Hepatocyte (in vitro differentiated cells): ENCODE results near the gene ZNF630.

Experiments used
- CTCF ChIP-seq: fragments of 200-600 bp; sonication (generic); IDR thresholded peaks from 2 replicates; pipeline ENCODE4 v1.5.1; 2016; ENCODE audit warnings: antibody characterized with exemption, mild to moderate bottlenecking; ENCODE audit not compliant: poor library complexity
- EZH2 ChIP-seq: fragments of 200-600 bp; sonication (generic); IDR thresholded peaks from 2 replicates; pipeline ENCODE4 v1.6.1; 2016; ENCODE audit warnings: antibody characterized with exemption, mild to moderate bottlenecking, borderline replicate concordance
- EZH2phosphoT487 ChIP-seq: fragments of 200-600 bp; sonication (generic); IDR thresholded peaks from one replicate; pipeline ENCODE4 v1.6.1; 2018; ENCODE audit warnings: antibody characterized with exemption, mild to moderate bottlenecking, low read depth, moderate library complexity; ENCODE audit not compliant: unreplicated experiment, severe bottlenecking

- TF ChIP-seq EZH2phosphoT487 = no peak
- no peak for TF ChIP-seq EZH2
- no peak for TF ChIP-seq CTCF
Measured at GRCh38 chrX:48068096-48068887, 3.1 kb downstream of the ZNF630 start.
